Panc1 (cell line): ENCODE measurements around the gene GPR139. TPM values are rescaled to one million over a fixed set of nuclear protein-coding genes. Genes with fewer than 3 reads are reported as not detected.

ENCODE experiments used
- ATAC-seq: fragments of 200-7000 bp; cut with Tn5 transposase; 2 replicates; pipeline ENCODE4 v1.9.1; 2020; ENCODE audit warnings: mild to moderate bottlenecking, moderate library complexity
- Bru-seq: library from RNA; stranded (reverse); fragments of 400-500 nt; gene quantifications from one replicate; lab custom pipeline; 2021; lab: Mats Ljungman, UMichigan
- BruChase-seq, 2 experiments: library from RNA; stranded (reverse); fragments of 400-500 nt; gene quantifications; one replicate each; lab custom pipeline; 2021; lab: Mats Ljungman, UMichigan
- BruUV-seq: library from RNA; stranded (reverse); fragments of 400-500 nt; replicated peaks from 2 replicates; lab custom pipeline; 2021; lab: Mats Ljungman, UMichigan
- CTCF ChIA-PET: fragments of 300-600 bp; sonication (Branson Sonifier 250); formaldehyde crosslinking; loops from one replicate; lab custom pipeline; 2022; ENCODE audit warnings: antibody characterized with exemption; lab: Charles Lee
- POLR2A ChIA-PET: fragments of 300-600 bp; sonication (Branson Sonifier 250); formaldehyde crosslinking; loops from one replicate; lab custom pipeline; 2022; ENCODE audit warnings: antibody characterized with exemption; lab: Charles Lee
- DNase-seq: peaks from one replicate; pipeline ENCODE4 v3.0.0-alpha.2; 2010; ENCODE audit warnings: low read depth, low spot score
- H3K27ac ChIP-seq: 2 replicates; pipeline ENCODE4 v1.5.1; 2011; ENCODE audit warnings: mild to moderate bottlenecking, low read length, inconsistent platforms
- H3K27me3 ChIP-seq: fragments of 200-500 bp; sonication (Bioruptor generic); 2 replicates; pipeline ENCODE4 v1.6.0; 2014; ENCODE audit warnings: low read length, inconsistent platforms; ENCODE audit not compliant: control insufficient read depth, insufficient read depth
- H3K36me3 ChIP-seq: fragments of 200-500 bp; sonication (Bioruptor generic); 2 replicates; pipeline ENCODE4 v1.5.1; 2014; ENCODE audit warnings: inconsistent platforms, mild to moderate bottlenecking, low read length, moderate library complexity; ENCODE audit not compliant: control insufficient read depth, insufficient read depth
- H3K4me1 ChIP-seq: 2 replicates; pipeline ENCODE4 v1.5.1; 2011; ENCODE audit warnings: inconsistent platforms, mild to moderate bottlenecking, low read length, moderate library complexity; ENCODE audit not compliant: control insufficient read depth, insufficient read depth
- H3K4me3 ChIP-seq, 2 experiments: 2 replicates each; pipeline ENCODE4 v1.5.1; 2011 to 2012; ENCODE audit warnings: low read depth in 2 of 2, low read length in 2 of 2, mild to moderate bottlenecking in 2 of 2, inconsistent platforms in 1 of 2, moderate library complexity in 1 of 2
- H3K9me3 ChIP-seq: fragments of 200-500 bp; sonication (Bioruptor generic); 2 replicates; pipeline ENCODE4 v1.5.1; 2014; ENCODE audit warnings: low read depth, mild to moderate bottlenecking, inconsistent platforms, low read length, moderate library complexity; ENCODE audit not compliant: control insufficient read depth, insufficient read depth
- CTCF ChIP-seq: fragments of 450-650 bp; IDR thresholded peaks from 2 replicates; pipeline ENCODE4 v1.5.1; 2017; ENCODE audit warnings: mild to moderate bottlenecking
- POLR2AphosphoS5 ChIP-seq: IDR thresholded peaks from 2 replicates; pipeline ENCODE4 v1.6.1; 2012; ENCODE audit warnings: mild to moderate bottlenecking, low read depth, low read length, moderate library complexity
- REST ChIP-seq, 2 experiments: IDR thresholded peaks; 2 replicates each; pipeline ENCODE4 v1.6.1; 2011 to 2012; ENCODE audit warnings: low read depth in 2 of 2, control low read depth in 1 of 2, low read length in 1 of 2, mild to moderate bottlenecking in 1 of 2, moderate library complexity in 1 of 2; ENCODE audit not compliant: insufficient read depth in 1 of 2
- SIN3A ChIP-seq: IDR thresholded peaks from 2 replicates; pipeline ENCODE4 v1.6.1; 2012; ENCODE audit warnings: low read depth, mild to moderate bottlenecking, low read length, moderate library complexity, borderline replicate concordance; ENCODE audit not compliant: insufficient read depth
- TCF7L2 ChIP-seq: IDR thresholded peaks from 2 replicates; pipeline ENCODE4 v1.6.1; 2011; ENCODE audit warnings: mild to moderate bottlenecking, low read depth, low read length, inconsistent platforms
- in situ Hi-C: cut with HindIII; loops from 2 replicates; pipeline ENCODE4 v1.10.0; 2016; ENCODE audit warnings: low sequenced_read_pairs, low pct_unique_long_range_greater_than_20kb
- intact Hi-C: fragments of 100-400 bp; cut with micrococcal nuclease; formaldehyde crosslinking; loops from one replicate; pipeline ENCODE4 v1.10.0; 2022; ENCODE audit not compliant: unreplicated experiment
- long read RNA-seq: library from polyadenylated mRNA; unstranded; transcript quantifications from one replicate; pipeline ENCODE4 v2.0.0, GENCODE V29; 2021; ENCODE audit not compliant: unreplicated experiment
- polyA plus RNA-seq: library from polyadenylated mRNA; unstranded; fragments of >200 nt; gene quantifications from one replicate; pipeline ENCODE4 v1.2.1, GENCODE V29; 2012; ENCODE audit warnings: missing spikeins; ENCODE audit not compliant: insufficient read length
- total RNA-seq: library from RNA; stranded (reverse); gene quantifications from one replicate; pipeline ENCODE4 v1.2.1, GENCODE V29; 2021; ENCODE audit not compliant: unreplicated experiment

GPR139 gene
- total RNA-seq: not detected
- not detected for polyA plus RNA-seq
- Bru-seq, nascent RNA: percentile 2 among the genes with signal in this experiment
- BruChase-seq, experiment 1, labeled RNA remaining after a 2-hour chase: not detected
- BruChase-seq, experiment 2, labeled RNA remaining after a 6-hour chase: not detected
- long read RNA-seq: 0 reads

- ChIA-PET POLR2A (interaction anchor here (0.7 kb wide), 1 partner anchor 17 kb away, joined by 3 read pairs; no protein-coding TSS in a partner anchor), CTCF (no interaction called here)
- DNase-seq (no peak), ATAC-seq (no peak; the same call in 1 of the 2 replicates)
- H3K4me3 ChIP-seq: no peak within 1 kb of the TSS
- TF ChIP-seq POLR2AphosphoS5: no peak
- no peak for TF ChIP-seq REST (IDR thresholded peaks at IDR 0.05; ENCODE audit: insufficient read depth in 1 of 2, low read depth in 2 of 2, low read length in 1 of 2)
- no peak for TF ChIP-seq SIN3A
- no peak for TF ChIP-seq TCF7L2
- TF ChIP-seq CTCF: no peak
- in situ Hi-C loops: no loop called here
- peaks cover 20% of the 10 kb centered on the region for H3K27me3 ChIP-seq
- BruUV-seq: no TSS peak
- intact Hi-C loops: no loop called here
- H3K36me3 ChIP-seq: no peaks in the 10 kb centered on the region
- no peaks in the 10 kb centered on the region for H3K9me3 ChIP-seq
- H3K4me1 ChIP-seq: no peaks in the 10 kb centered on the region
- no peak within 1 kb of the TSS for H3K27ac ChIP-seq
These were observed at the start of gene GPR139 for GRCh38 chr16:20073203-20074098. TSS of gene GPR139 (minus strand) at chr16:20073890. CDS start at chr16:20073616, 274 bp downstream.

- intact Hi-C loops: no loop called here
- Histone ChIP-seq H3K9me3 (no peaks in the 10 kb centered on the region), H3K36me3 (no peaks in the 10 kb centered on the region), H3K4me3 (no peak overlapping the region), H3K27ac (no peak overlapping the region), H3K4me1 (no peaks in the 10 kb centered on the region), H3K27me3 (peaks cover 10% of the 10 kb centered on the region)
- ChIA-PET POLR2A (no interaction called here), CTCF (no interaction called here)
- DNase-seq (no peak), ATAC-seq (no peak)
- no TSS peak for BruUV-seq
- no peak for TF ChIP-seq SIN3A
- TF ChIP-seq CTCF: no peak
- no peak for TF ChIP-seq POLR2AphosphoS5
- TF ChIP-seq REST (IDR thresholded peaks at IDR 0.05; ENCODE audit: insufficient read depth in 1 of 2, low read depth in 2 of 2, low read length in 1 of 2): no peak
- no peak for TF ChIP-seq TCF7L2
- in situ Hi-C loops: no loop called here
These were observed 48.3 kb upstream of the GPR139 start for GRCh38 chr16:20122011-20122410.
